ENCODE results near the gene PLAC9.
A peak's percentile ranks its signal among the peaks of the same experiment; 100 is the strongest.
"Not testable (repeated sequence)": the region's sequence is repeated elsewhere in the genome, so short reads cannot be mapped to it uniquely, and the experiment has no call there.

The PLAC9 gene

GRCh38 chr10:80132299-80133139 lies at the start of gene PLAC9:
TSS of gene PLAC9 (plus strand) at chr10:80132730. CDS start at chr10:80132763, 33 bp downstream.
- DNase-seq, result no peak

GRCh38 chr10:80090121-80090520 lies 42.4 kb upstream of the PLAC9 start:
- no peak for DNase-seq

GRCh38 chr10:80094231-80094630 lies 38.3 kb upstream of the PLAC9 start:
- no peak for DNase-seq

- DNase-seq, result not testable (repeated sequence)
These were observed 34.3 kb upstream of the PLAC9 start for GRCh38 chr10:80098272-80098671.

- DNase-seq, result not testable (repeated sequence)
These were observed 33.2 kb upstream of the PLAC9 start for GRCh38 chr10:80099295-80099694.

- DNase-seq, result no peak
These were observed 32.4 kb upstream of the PLAC9 start for GRCh38 chr10:80100116-80100515.

- DNase-seq, result peak; percentile 50
These were observed 31.5 kb upstream of the PLAC9 start for GRCh38 chr10:80100861-80101695.

GRCh38 chr10:80104066-80104926 lies 28.2 kb upstream of the PLAC9 start:
- no peak for DNase-seq

- no peak for DNase-seq
These were observed 23.8 kb upstream of the PLAC9 start for GRCh38 chr10:80108576-80109239.

- no peak for DNase-seq
These were observed 21.5 kb upstream of the PLAC9 start for GRCh38 chr10:80110986-80111385.

- no peak for DNase-seq
These were observed 13.9 kb upstream of the PLAC9 start for GRCh38 chr10:80118669-80119068.

- DNase-seq, result no peak
These were observed 10.3 kb upstream of the PLAC9 start for GRCh38 chr10:80122110-80122710.

GRCh38 chr10:80122746-80123145 lies 9.8 kb upstream of the PLAC9 start:
- no peak for DNase-seq

GRCh38 chr10:80126876-80127275 lies 5.7 kb upstream of the PLAC9 start:
- no peak for DNase-seq

GRCh38 chr10:80131499-80131901 lies 1.0 kb upstream of the PLAC9 start:
- no peak for DNase-seq

GRCh38 chr10:80133206-80133605 lies 676 bp downstream of the PLAC9 start:
- DNase-seq, result no peak

- not testable (repeated sequence) for DNase-seq
These were observed 1.2 kb downstream of the PLAC9 start for GRCh38 chr10:80133687-80134086.

- no peak for DNase-seq
These were observed 3.6 kb downstream of the PLAC9 start for GRCh38 chr10:80136134-80136571.

- no peak for DNase-seq
These were observed 4.7 kb downstream of the PLAC9 start for GRCh38 chr10:80137031-80137862.

- DNase-seq, result no peak
These were observed 5.4 kb downstream of the PLAC9 start for GRCh38 chr10:80137920-80138319.

- no peak for DNase-seq
These were observed 6.7 kb downstream of the PLAC9 start for GRCh38 chr10:80139265-80139664.
